ENCODE measurements around the gene NELFE.
"Not testable (repeated sequence)": the region's sequence is repeated elsewhere in the genome, so short reads cannot be mapped to it uniquely, and the experiment has no call there.

DNA sequence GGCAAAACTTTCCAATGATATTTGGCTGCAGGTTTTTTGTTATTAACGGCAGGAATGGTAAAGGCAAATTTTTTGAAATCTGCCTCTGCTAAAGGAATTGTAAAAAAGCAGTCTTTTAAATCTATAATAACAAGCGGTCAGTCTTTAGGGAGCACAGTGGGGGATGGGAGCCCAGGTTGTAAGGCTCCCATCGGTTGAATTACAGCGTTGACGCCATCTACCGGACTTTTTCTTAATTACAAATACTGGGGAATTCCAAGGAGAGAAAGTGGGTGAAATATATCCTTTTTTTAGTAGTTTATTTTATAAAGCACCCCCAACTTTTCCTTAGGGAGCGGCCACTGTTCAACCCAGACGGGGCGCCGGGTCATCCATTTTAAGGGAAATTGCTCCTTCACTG lies 30.6 kb upstream of the NELFE start:
- not testable (repeated sequence) for TF ChIP-seq CTCF, POLR2A (IDR thresholded peaks at IDR 0.05)

Data from vagina (tissue), 2 donors.